Measurements from ENCODE around the gene MOB2. TPM values are rescaled to one million over a fixed set of nuclear protein-coding genes. Genes with fewer than 3 reads are reported as not detected.

MOB2 gene
- total RNA-seq, 1 experiment from 2014 or later, result 22.7 TPM

- Histone ChIP-seq H3K9me3 (ENCODE audit: control insufficient read depth, low read depth, low read length) (no peaks in the 10 kb centered on the region), H2BK12ac (ENCODE audit: insufficient read length, low read depth, low read length) (no peak overlapping the region), H2AFZ (ENCODE audit: low read length) (no peak overlapping the region), H4K5ac (ENCODE audit: insufficient read length, low read depth, low read length) (no peak overlapping the region), H2BK5ac (ENCODE audit: insufficient read length, low read length) (no peak overlapping the region), H3K27me3 (ENCODE audit: insufficient read depth, low read length) (no peaks in the 10 kb centered on the region), H3K4me2 (ENCODE audit: insufficient read depth, insufficient read length, low read length) (no peak overlapping the region), H3K56ac (ENCODE audit: insufficient read length, low read depth, low read length) (no peak overlapping the region), H4K20me1 (ENCODE audit: control insufficient read depth, insufficient read depth, insufficient read length) (no peaks in the 10 kb centered on the region), H3K23ac (ENCODE audit: insufficient read length, low read depth, low read length) (no peak overlapping the region), H4K91ac (ENCODE audit: insufficient read length, low read depth, low read length) (no peak overlapping the region), H2BK15ac (ENCODE audit: low read depth, low read length) (no peak overlapping the region), H2AK5ac (ENCODE audit: insufficient read length, low read length) (no peak overlapping the region), H3K18ac (ENCODE audit: insufficient read length, low read depth, low read length) (no peak overlapping the region), H3K79me2 (ENCODE audit: insufficient read depth, low read length) (no peaks in the 10 kb centered on the region), H3K27ac (ENCODE audit: insufficient read length, low read depth, low read length) (no peak overlapping the region), H3K4me1 (ENCODE audit: insufficient read depth, low read length) (no peaks in the 10 kb centered on the region), H2BK120ac (ENCODE audit: low read depth, low read length, poor library complexity, severe bottlenecking) (no peak overlapping the region), H3K23me2 (ENCODE audit: insufficient read length, low read depth, low read length, poor library complexity, severe bottlenecking) (no peaks in the 10 kb centered on the region), H3K9ac (ENCODE audit: extremely low read depth, insufficient read length, low read length) (no peak overlapping the region), H3T11ph (ENCODE audit: low read length) (no peak overlapping the region), H3K79me1 (ENCODE audit: insufficient read depth, low read depth, low read length, poor library complexity, severe bottlenecking) (peaks cover 3% of the 10 kb centered on the region), H3K4ac (ENCODE audit: low read depth, low read length) (no peak overlapping the region), H4K8ac (replicated peaks; ENCODE audit: insufficient read length, low read depth, low read length) (no peak overlapping the region), H2BK20ac (ENCODE audit: low read depth, low read length, poor library complexity, severe bottlenecking) (no peak overlapping the region), H3K14ac (ENCODE audit: insufficient read depth, low read length) (no peak overlapping the region)
- Mint-ChIP-seq H3K4me1 (peaks cover 0 to 5% of the 10 kb centered on the region in 2 experiments; a peak in 1 of 4 replicates), H3K27me3 (ENCODE audit: low read depth) (no peaks in the 10 kb centered on the region), H3K27ac (no peak overlapping the region), H3K36me3 (ENCODE audit: insufficient read depth in 1 of 3, low read depth in 3 of 3) (peaks cover 0 to 4% (median 0%) of the 10 kb centered on the region in 3 experiments; a peak in 2 of 7 replicates), H3K4me3 (no peak overlapping the region), H3K9me3 (no peaks in the 10 kb centered on the region)
- no peak for TF ChIP-seq CTCF (conservative IDR thresholded peaks at IDR 0.05)
- no peak for DNase-seq
- no CpG with 5 or more reads among the region's 17 CpGs for WGBS (ENCODE audit: extremely low coverage, insufficient read length, low lambda C conversion rate)
Measured at GRCh38 chr11:1484061-1484671, 2.4 kb downstream of the MOB2 start.
